Liver (tissue), 9 donors: ENCODE data around the gene PGAP1. TPM values are rescaled to one million over a fixed set of nuclear protein-coding genes. Genes with fewer than 3 reads are reported as not detected.

Experiments used
- DNase-seq: peaks from one replicate; pipeline ENCODE4 v3.0.0-alpha.2; 2017; ENCODE audit warnings: low spot score
- H3K27ac ChIP-seq, 2 donors: one replicate each; pipeline ENCODE4 v1.7.0; 2013; ENCODE audit warnings: inconsistent platforms in 2 of 2, low read length in 2 of 2, control low read depth in 1 of 2, low read depth in 1 of 2, mild to moderate bottlenecking in 1 of 2
- H3K27me3 ChIP-seq, 4 donors: one replicate each; pipeline versions ENCODE4 v1.6.1 to v1.7.0; 2013; ENCODE audit warnings: low read length in 3 of 4, inconsistent platforms in 1 of 4, mild to moderate bottlenecking in 1 of 4, moderate library complexity in 1 of 4; ENCODE audit not compliant: control insufficient read depth in 4 of 4, insufficient read depth in 4 of 4
- H3K36me3 ChIP-seq, 4 donors: one replicate each; pipeline versions ENCODE4 v1.6.1 to v1.7.0; 2013; ENCODE audit warnings: low read length in 3 of 4, mild to moderate bottlenecking in 3 of 4, low read depth in 1 of 4, moderate library complexity in 1 of 4; ENCODE audit not compliant: control insufficient read depth in 4 of 4, insufficient read depth in 3 of 4
- H3K4me1 ChIP-seq, 4 donors: one replicate each; pipeline versions ENCODE4 v1.6.1 to v1.7.0; 2013; ENCODE audit warnings: low read length in 3 of 4, mild to moderate bottlenecking in 3 of 4, moderate library complexity in 1 of 4; ENCODE audit not compliant: control insufficient read depth in 4 of 4, insufficient read depth in 4 of 4
- H3K4me3 ChIP-seq, 3 donors: one replicate each; pipeline versions ENCODE4 v1.6.1 to v1.7.0; 2013; ENCODE audit warnings: low read length in 3 of 3, control low read depth in 1 of 3, low read depth in 1 of 3, mild to moderate bottlenecking in 1 of 3
- H3K9ac ChIP-seq, 2 donors: one replicate each; pipeline ENCODE4 v1.7.0; 2013; ENCODE audit warnings: low read length in 2 of 2, mild to moderate bottlenecking in 2 of 2, moderate library complexity in 2 of 2, control low read depth in 1 of 2, low read depth in 1 of 2
- H3K9me3 ChIP-seq, 4 donors: one replicate each; pipeline versions ENCODE4 v1.6.1 to v1.7.0; 2013; ENCODE audit warnings: low read length in 3 of 4; ENCODE audit not compliant: control insufficient read depth in 4 of 4
- EGR1 ChIP-seq, 2 donors: IDR thresholded peaks; 2 replicates each; pipeline ENCODE4 v1.6.1; 2016 to 2018; ENCODE audit warnings: antibody characterized with exemption in 2 of 2, low read depth in 2 of 2
- FOXA1 ChIP-seq: IDR thresholded peaks from 2 replicates; pipeline ENCODE4 v1.6.1; 2016; ENCODE audit warnings: antibody characterized with exemption
- FOXA2 ChIP-seq: IDR thresholded peaks from 2 replicates; pipeline ENCODE4 v1.6.1; 2016; ENCODE audit warnings: antibody characterized with exemption
- GABPA ChIP-seq, 2 donors: IDR thresholded peaks in 1 of 2; conservative IDR thresholded peaks in 1 of 2; 2 replicates each; pipeline ENCODE4 v1.6.1; 2016; ENCODE audit warnings: antibody characterized with exemption in 2 of 2, mild to moderate bottlenecking in 1 of 2, moderate library complexity in 1 of 2
- HNF4A ChIP-seq, 2 donors: conservative IDR thresholded peaks; 2 replicates each; pipeline ENCODE4 v1.6.1; 2016; ENCODE audit warnings: antibody characterized with exemption in 2 of 2, mild to moderate bottlenecking in 2 of 2
- HNF4G ChIP-seq: IDR thresholded peaks from 2 replicates; pipeline ENCODE4 v1.6.1; 2016; ENCODE audit warnings: antibody characterized with exemption
- JUND ChIP-seq, 2 donors: IDR thresholded peaks; 2 replicates each; pipeline ENCODE4 v1.6.1; 2016; ENCODE audit warnings: antibody characterized with exemption in 2 of 2
- NR2F2 ChIP-seq: IDR thresholded peaks from 2 replicates; pipeline ENCODE4 v1.6.1; 2016; ENCODE audit warnings: antibody characterized with exemption
- RAD21 ChIP-seq, 2 donors: IDR thresholded peaks; 2 replicates each; pipeline ENCODE4 v1.6.1; 2016; ENCODE audit warnings: antibody characterized with exemption in 2 of 2, mild to moderate bottlenecking in 2 of 2
- RXRA ChIP-seq, 2 donors: IDR thresholded peaks; 2 replicates each; pipeline ENCODE4 v1.6.1; 2017 to 2018; ENCODE audit warnings: antibody characterized with exemption in 2 of 2, mild to moderate bottlenecking in 1 of 2
- SP1 ChIP-seq: IDR thresholded peaks from 2 replicates; pipeline ENCODE4 v1.6.1; 2018; ENCODE audit warnings: antibody characterized with exemption, mild to moderate bottlenecking
- TAF1 ChIP-seq: conservative IDR thresholded peaks from 2 replicates; pipeline ENCODE4 v1.6.1; 2016; ENCODE audit warnings: antibody characterized with exemption, mild to moderate bottlenecking
- YY1 ChIP-seq: IDR thresholded peaks from 2 replicates; pipeline ENCODE4 v1.6.1; 2016; ENCODE audit warnings: antibody characterized with exemption, mild to moderate bottlenecking
- WGBS: extraction: QIAGEN DNeasy Blood & Tissue Kit; methylation state at CpG from one replicate; pipeline ENCODE4 v1.1.7; 2013; 5-methylcytosine and 5-hydroxymethylcytosine counted together
- polyA plus RNA-seq, 2 donors: library from polyadenylated mRNA; stranded (reverse) in 1 of 2; unstranded in 1 of 2; fragments of 200-250 nt in 1 of 2; fragments of >200 nt in 1 of 2; fragmentation: Nextera tagmentation in 1 of 2; extraction: Ambion mirVana in 1 of 2; gene quantifications; one replicate each; pipeline versions ENCODE4 v1.2.1 to v1.2.3, GENCODE V29; 2013 to 2015
- total RNA-seq, 2 donors: library from RNA; depleted of rRNA; stranded (reverse); fragments of >200 nt; gene quantifications; one replicate each; pipeline ENCODE4 v1.2.3, GENCODE V29; 2014
- TF ChIP-seq, protein P1 (sequence below): fragments of 150-350 bp; IDR thresholded peaks from 2 replicates; pipeline ENCODE4 v1.5.1; 2017; ENCODE audit warnings: improper control_type of control experiment, low read depth, low read length; ENCODE audit not compliant: missing input control
- TF ChIP-seq, protein P2 (sequence below): IDR thresholded peaks from 2 replicates; pipeline ENCODE4 v1.6.1; 2016; ENCODE audit warnings: antibody characterized with exemption
- TF ChIP-seq, protein P3 (sequence below): IDR thresholded peaks from 2 replicates; pipeline ENCODE4 v1.6.1; 2016; ENCODE audit warnings: antibody characterized with exemption, mild to moderate bottlenecking
- TF ChIP-seq, protein P4 (sequence below): IDR thresholded peaks from 2 replicates; pipeline ENCODE4 v1.6.1; 2016; ENCODE audit warnings: antibody characterized with exemption
- TF ChIP-seq, protein P5 (sequence below): IDR thresholded peaks from 2 replicates; pipeline ENCODE4 v1.6.1; 2016; ENCODE audit warnings: antibody characterized with exemption
- donor health status: healthy.
- donor health status: healthy.
- donor health status: healthy.
- donor health status: healthy.
- donor health status: healthy.

PGAP1 gene
- total and polyA plus RNA-seq, 4 donors: 0.54 to 5.8 (median 2.3) TPM

DNA sequence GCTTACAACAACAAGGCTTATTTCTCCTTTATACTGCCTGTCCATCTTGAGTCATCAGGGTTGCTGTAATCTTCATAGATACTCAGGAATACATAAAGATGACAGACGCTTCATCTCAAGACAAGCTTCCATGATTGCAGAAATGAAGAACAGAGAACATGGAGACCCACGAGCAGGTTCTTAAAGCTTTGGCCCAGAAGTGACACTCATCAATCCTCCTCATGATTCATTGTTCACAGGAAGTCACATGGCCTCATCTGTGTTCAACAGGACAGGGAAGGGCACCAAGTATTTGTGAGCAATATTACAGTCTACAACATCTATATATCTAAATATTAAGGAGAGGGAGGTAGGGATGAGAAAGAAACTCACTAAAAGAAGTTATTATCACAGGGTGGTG, 36.5 kb upstream of the PGAP1 start:
- DNase-seq: no peak
- no peak overlapping the region for H3K9ac ChIP-seq
- no peak overlapping the region for H3K27ac ChIP-seq
- no peaks in the 10 kb centered on the region for H3K9me3 ChIP-seq
- H3K4me1 ChIP-seq: peaks cover 0 to 8% (median 4%) of the 10 kb centered on the region in 4 donors
- H3K36me3 ChIP-seq: no peaks in the 10 kb centered on the region
- H3K27me3 ChIP-seq: peaks cover 0 to 3% (median 0%) of the 10 kb centered on the region in 4 donors
- no peak for TF ChIP-seq HNF4A (conservative IDR thresholded peaks at IDR 0.05)
- TF ChIP-seq NR2F2: no peak
- TF ChIP-seq SP1: no peak
- TF ChIP-seq, protein P1, sequence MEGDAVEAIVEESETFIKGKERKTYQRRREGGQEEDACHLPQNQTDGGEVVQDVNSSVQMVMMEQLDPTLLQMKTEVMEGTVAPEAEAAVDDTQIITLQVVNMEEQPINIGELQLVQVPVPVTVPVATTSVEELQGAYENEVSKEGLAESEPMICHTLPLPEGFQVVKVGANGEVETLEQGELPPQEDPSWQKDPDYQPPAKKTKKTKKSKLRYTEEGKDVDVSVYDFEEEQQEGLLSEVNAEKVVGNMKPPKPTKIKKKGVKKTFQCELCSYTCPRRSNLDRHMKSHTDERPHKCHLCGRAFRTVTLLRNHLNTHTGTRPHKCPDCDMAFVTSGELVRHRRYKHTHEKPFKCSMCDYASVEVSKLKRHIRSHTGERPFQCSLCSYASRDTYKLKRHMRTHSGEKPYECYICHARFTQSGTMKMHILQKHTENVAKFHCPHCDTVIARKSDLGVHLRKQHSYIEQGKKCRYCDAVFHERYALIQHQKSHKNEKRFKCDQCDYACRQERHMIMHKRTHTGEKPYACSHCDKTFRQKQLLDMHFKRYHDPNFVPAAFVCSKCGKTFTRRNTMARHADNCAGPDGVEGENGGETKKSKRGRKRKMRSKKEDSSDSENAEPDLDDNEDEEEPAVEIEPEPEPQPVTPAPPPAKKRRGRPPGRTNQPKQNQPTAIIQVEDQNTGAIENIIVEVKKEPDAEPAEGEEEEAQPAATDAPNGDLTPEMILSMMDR: no peak
- no peak for TF ChIP-seq RAD21 (IDR thresholded peaks at IDR 0.05)
- TF ChIP-seq, protein P2, sequence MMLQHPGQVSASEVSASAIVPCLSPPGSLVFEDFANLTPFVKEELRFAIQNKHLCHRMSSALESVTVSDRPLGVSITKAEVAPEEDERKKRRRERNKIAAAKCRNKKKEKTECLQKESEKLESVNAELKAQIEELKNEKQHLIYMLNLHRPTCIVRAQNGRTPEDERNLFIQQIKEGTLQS: no peak
- no peak for TF ChIP-seq FOXA1
- no peak overlapping the region for H3K4me3 ChIP-seq
- WGBS: 81% methylated on average over 2 of the region's 2 CpGs

DNA sequence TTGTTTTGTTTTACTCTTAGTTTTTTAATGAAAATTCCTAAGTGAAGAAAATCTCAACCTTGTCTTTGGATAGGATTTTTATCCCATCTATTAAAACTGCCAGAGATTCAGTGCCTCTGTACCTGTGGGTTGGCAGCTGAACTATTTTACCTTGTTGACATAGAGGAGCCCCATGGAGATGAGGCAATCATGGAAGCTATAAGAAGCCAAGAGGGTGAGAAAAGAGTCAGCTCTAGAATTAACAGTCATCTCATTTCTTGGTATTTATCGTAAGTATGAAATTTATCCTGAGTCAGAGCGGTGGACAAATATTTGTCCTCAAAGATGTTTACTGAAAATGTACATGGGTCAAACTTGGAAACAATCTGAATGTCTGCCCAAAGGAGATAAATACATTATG, 35.8 kb upstream of the PGAP1 start:
- peaks cover 0 to 8% (median 4%) of the 10 kb centered on the region in 4 donors for H3K4me1 ChIP-seq
- H3K27me3 ChIP-seq: peaks cover 0 to 3% (median 0%) of the 10 kb centered on the region in 4 donors
- no peak overlapping the region for H3K4me3 ChIP-seq
- TF ChIP-seq JUND (IDR thresholded peaks at IDR 0.05) (no peak), EGR1 (IDR thresholded peaks at IDR 0.05; ENCODE audit: low read depth in 2 of 2) (no peak), GABPA (IDR thresholded peaks at IDR 0.05 in 1 of 2, conservative IDR thresholded peaks at IDR 0.05 in 1 of 2) (no peak), TAF1 (no peak), FOXA1 (no peak), HNF4A (conservative IDR thresholded peaks at IDR 0.05) (no peak), FOXA2 (no peak), YY1 (no peak), SP1 (no peak), RXRA (IDR thresholded peaks at IDR 0.05) (no peak), RAD21 (IDR thresholded peaks at IDR 0.05) (no peak), HNF4G (no peak)
- TF ChIP-seq, protein P3, sequence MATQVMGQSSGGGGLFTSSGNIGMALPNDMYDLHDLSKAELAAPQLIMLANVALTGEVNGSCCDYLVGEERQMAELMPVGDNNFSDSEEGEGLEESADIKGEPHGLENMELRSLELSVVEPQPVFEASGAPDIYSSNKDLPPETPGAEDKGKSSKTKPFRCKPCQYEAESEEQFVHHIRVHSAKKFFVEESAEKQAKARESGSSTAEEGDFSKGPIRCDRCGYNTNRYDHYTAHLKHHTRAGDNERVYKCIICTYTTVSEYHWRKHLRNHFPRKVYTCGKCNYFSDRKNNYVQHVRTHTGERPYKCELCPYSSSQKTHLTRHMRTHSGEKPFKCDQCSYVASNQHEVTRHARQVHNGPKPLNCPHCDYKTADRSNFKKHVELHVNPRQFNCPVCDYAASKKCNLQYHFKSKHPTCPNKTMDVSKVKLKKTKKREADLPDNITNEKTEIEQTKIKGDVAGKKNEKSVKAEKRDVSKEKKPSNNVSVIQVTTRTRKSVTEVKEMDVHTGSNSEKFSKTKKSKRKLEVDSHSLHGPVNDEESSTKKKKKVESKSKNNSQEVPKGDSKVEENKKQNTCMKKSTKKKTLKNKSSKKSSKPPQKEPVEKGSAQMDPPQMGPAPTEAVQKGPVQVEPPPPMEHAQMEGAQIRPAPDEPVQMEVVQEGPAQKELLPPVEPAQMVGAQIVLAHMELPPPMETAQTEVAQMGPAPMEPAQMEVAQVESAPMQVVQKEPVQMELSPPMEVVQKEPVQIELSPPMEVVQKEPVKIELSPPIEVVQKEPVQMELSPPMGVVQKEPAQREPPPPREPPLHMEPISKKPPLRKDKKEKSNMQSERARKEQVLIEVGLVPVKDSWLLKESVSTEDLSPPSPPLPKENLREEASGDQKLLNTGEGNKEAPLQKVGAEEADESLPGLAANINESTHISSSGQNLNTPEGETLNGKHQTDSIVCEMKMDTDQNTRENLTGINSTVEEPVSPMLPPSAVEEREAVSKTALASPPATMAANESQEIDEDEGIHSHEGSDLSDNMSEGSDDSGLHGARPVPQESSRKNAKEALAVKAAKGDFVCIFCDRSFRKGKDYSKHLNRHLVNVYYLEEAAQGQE: no peak
- TF ChIP-seq, protein P1: no peak
- TF ChIP-seq, protein P2: no peak
- TF ChIP-seq, protein P4, sequence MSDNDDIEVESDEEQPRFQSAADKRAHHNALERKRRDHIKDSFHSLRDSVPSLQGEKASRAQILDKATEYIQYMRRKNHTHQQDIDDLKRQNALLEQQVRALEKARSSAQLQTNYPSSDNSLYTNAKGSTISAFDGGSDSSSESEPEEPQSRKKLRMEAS: no peak
- TF ChIP-seq, protein P5, sequence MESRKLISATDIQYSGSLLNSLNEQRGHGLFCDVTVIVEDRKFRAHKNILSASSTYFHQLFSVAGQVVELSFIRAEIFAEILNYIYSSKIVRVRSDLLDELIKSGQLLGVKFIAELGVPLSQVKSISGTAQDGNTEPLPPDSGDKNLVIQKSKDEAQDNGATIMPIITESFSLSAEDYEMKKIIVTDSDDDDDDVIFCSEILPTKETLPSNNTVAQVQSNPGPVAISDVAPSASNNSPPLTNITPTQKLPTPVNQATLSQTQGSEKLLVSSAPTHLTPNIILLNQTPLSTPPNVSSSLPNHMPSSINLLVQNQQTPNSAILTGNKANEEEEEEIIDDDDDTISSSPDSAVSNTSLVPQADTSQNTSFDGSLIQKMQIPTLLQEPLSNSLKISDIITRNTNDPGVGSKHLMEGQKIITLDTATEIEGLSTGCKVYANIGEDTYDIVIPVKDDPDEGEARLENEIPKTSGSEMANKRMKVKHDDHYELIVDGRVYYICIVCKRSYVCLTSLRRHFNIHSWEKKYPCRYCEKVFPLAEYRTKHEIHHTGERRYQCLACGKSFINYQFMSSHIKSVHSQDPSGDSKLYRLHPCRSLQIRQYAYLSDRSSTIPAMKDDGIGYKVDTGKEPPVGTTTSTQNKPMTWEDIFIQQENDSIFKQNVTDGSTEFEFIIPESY: no peak
- WGBS: 92% methylated on average over 2 of the region's 2 CpGs
- DNase-seq: no peak
- no peak overlapping the region for H3K9ac ChIP-seq
- H3K9me3 ChIP-seq: no peaks in the 10 kb centered on the region
- no peak overlapping the region for H3K27ac ChIP-seq
- no peaks in the 10 kb centered on the region for H3K36me3 ChIP-seq
